ENCODE data around the gene TSPAN11.

The TSPAN11 gene

GRCh38 chr12:30977537-30978349 lies 51.2 kb downstream of the TSPAN11 start:
- DNase-seq: no peak

- DNase-seq: peak in 2 of 56 donors; percentile 8 to 10
Measured at GRCh38 chr12:30978639-30979038, 52.1 kb downstream of the TSPAN11 start.

- no peak for DNase-seq
Measured at GRCh38 chr12:30979371-30980259, 53.1 kb downstream of the TSPAN11 start.

- DNase-seq: peak in 33 of 56 donors; percentile 8 to 70 (median 37)
Measured at GRCh38 chr12:30980955-30981662, 54.6 kb downstream of the TSPAN11 start.

GRCh38 chr12:30982413-30982812 lies 55.9 kb downstream of the TSPAN11 start:
- no peak for DNase-seq

- peak in 49 of 56 donors; percentile 8 to 81 (median 44) for DNase-seq
Measured at GRCh38 chr12:30985814-30986452, 59.4 kb downstream of the TSPAN11 start.

GRCh38 chr12:30988086-30988485 lies 61.5 kb downstream of the TSPAN11 start:
- DNase-seq: no peak

GRCh38 chr12:30988646-30989286 lies 62.2 kb downstream of the TSPAN11 start:
- no peak for DNase-seq

GRCh38 chr12:30989754-30990153 lies 63.2 kb downstream of the TSPAN11 start:
- peak in 1 of 56 donors; percentile 22 for DNase-seq

- DNase-seq: no peak
Measured at GRCh38 chr12:30990316-30990715, 63.8 kb downstream of the TSPAN11 start.

- no peak for DNase-seq
Measured at GRCh38 chr12:30990776-30991175, 64.2 kb downstream of the TSPAN11 start.

- DNase-seq: no peak
Measured at GRCh38 chr12:30991466-30991865, 64.9 kb downstream of the TSPAN11 start.

- DNase-seq: no peak
Measured at GRCh38 chr12:30992381-30992780, 65.8 kb downstream of the TSPAN11 start.

- DNase-seq: no peak
Measured at GRCh38 chr12:30993766-30994165, 67.2 kb downstream of the TSPAN11 start.

- no peak for DNase-seq
Measured at GRCh38 chr12:30994274-30994673, 67.7 kb downstream of the TSPAN11 start.

GRCh38 chr12:30996255-30996654 lies 69.7 kb downstream of the TSPAN11 start:
- DNase-seq: no peak

GRCh38 chr12:30996752-30997151 lies 70.2 kb downstream of the TSPAN11 start:
- no peak for DNase-seq

- DNase-seq: no peak
Measured at GRCh38 chr12:30997685-30998440, 71.3 kb downstream of the TSPAN11 start.

- DNase-seq: no peak
Measured at GRCh38 chr12:30999011-30999410, 72.5 kb downstream of the TSPAN11 start.

- no peak for DNase-seq
Measured at GRCh38 chr12:30999723-31000122, 73.2 kb downstream of the TSPAN11 start.

Measured in nucleus accumbens (tissue), 56 donors.